ENCODE results near the gene CCNK.

Gene CCNK

DNA sequence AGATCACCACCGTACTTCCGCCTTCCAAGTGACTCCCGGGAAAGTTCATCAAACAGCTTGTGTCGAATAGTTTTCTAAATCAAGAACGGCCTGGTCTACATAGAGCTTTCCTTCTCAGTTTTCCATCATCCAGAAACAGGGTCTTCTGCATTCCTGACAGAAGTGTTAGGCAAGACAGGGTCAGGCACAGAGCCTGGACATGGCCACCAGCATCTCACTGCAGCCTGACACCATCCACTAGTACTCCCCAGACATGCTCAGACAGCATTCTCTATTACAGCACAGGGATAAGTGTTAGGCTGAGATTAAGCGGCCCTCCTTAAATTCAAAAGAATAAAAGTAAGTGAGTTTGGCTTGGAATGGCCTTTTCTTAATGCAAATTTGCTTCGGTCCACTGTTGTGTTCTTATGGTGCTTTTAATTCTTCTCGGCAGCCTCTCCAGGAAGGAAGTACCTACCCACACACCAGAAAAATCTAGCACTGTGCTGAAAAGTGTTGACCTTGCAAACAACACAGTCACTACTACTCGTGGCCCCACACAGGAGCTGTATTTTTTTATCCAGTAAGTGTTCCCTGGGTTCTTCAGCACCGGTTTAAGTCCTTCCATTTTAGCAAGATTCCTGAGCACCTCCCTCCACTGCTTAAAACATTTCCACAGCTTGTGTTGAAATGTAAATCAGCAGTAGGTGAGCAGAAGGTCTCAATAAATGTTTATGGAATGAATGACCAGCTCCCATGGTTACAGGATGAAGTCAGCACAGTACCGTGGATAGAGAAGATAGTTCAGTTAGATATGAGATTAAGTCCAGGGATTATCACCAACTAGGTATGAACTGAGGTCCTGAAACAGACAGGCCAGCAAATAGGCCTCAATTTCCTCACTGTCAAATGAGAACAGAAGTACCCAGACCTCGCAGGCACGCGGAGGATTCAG, 44.7 kb upstream of the CCNK start:
- H3K79me2 ChIP-seq (ENCODE audit: insufficient read depth, low read depth) = no peaks in the 10 kb centered on the region
- H3K4me1 ChIP-seq (ENCODE audit: low read depth, poor library complexity, severe bottlenecking) = no peaks in the 10 kb centered on the region
- no peaks in the 10 kb centered on the region for H4K20me1 ChIP-seq (ENCODE audit: insufficient read depth)
- TF ChIP-seq, protein P1, sequence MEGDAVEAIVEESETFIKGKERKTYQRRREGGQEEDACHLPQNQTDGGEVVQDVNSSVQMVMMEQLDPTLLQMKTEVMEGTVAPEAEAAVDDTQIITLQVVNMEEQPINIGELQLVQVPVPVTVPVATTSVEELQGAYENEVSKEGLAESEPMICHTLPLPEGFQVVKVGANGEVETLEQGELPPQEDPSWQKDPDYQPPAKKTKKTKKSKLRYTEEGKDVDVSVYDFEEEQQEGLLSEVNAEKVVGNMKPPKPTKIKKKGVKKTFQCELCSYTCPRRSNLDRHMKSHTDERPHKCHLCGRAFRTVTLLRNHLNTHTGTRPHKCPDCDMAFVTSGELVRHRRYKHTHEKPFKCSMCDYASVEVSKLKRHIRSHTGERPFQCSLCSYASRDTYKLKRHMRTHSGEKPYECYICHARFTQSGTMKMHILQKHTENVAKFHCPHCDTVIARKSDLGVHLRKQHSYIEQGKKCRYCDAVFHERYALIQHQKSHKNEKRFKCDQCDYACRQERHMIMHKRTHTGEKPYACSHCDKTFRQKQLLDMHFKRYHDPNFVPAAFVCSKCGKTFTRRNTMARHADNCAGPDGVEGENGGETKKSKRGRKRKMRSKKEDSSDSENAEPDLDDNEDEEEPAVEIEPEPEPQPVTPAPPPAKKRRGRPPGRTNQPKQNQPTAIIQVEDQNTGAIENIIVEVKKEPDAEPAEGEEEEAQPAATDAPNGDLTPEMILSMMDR (conservative IDR thresholded peaks at IDR 0.05; ENCODE audit: low read depth, low read length) = no peak
- no peaks in the 10 kb centered on the region for H3K36me3 ChIP-seq (ENCODE audit: insufficient read depth)
- no peak overlapping the region for H3K27ac ChIP-seq
- no peak overlapping the region for H3K9ac ChIP-seq
- H3K4me3 ChIP-seq (IDR thresholded peaks at IDR 0.05; ENCODE audit: insufficient read depth, low read depth, low read length) = no peak overlapping the region
- no peaks in the 10 kb centered on the region for H3K27me3 ChIP-seq (ENCODE audit: insufficient read depth, low read depth)
- H2AFZ ChIP-seq (ENCODE audit: low read depth) = no peak overlapping the region
- no peak overlapping the region for H3K4me2 ChIP-seq

DNA sequence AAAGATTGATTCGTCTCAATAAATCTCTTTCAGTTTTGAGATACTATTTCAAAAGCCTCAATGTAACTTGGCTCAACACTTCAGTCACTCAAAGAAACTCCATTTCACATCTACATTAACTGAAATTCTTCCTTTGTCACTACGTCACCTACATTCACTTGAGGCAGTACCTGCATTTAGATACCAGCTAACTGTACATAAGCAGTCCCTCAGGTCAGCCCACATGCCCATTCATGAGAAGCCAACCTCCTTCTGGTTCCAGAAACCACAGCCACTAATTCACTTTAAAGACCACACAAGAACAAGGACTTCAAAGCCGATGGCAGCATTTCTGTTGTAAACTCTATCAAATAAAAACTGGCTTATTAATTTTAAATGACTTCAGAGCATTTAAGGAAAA, 43.5 kb upstream of the CCNK start:
- Histone ChIP-seq H3K36me3 (ENCODE audit: insufficient read depth) (no peaks in the 10 kb centered on the region), H3K4me2 (no peak overlapping the region), H3K27me3 (ENCODE audit: insufficient read depth, low read depth) (no peaks in the 10 kb centered on the region), H2AFZ (ENCODE audit: low read depth) (no peak overlapping the region), H3K4me3 (IDR thresholded peaks at IDR 0.05; ENCODE audit: insufficient read depth, low read depth, low read length) (no peak overlapping the region), H3K27ac (no peak overlapping the region), H3K4me1 (ENCODE audit: low read depth, poor library complexity, severe bottlenecking) (no peaks in the 10 kb centered on the region), H3K79me2 (ENCODE audit: insufficient read depth, low read depth) (no peaks in the 10 kb centered on the region), H3K9ac (no peak overlapping the region), H4K20me1 (ENCODE audit: insufficient read depth) (no peaks in the 10 kb centered on the region)
- TF ChIP-seq, protein P1 (conservative IDR thresholded peaks at IDR 0.05; ENCODE audit: low read depth, low read length) = no peak

DNA sequence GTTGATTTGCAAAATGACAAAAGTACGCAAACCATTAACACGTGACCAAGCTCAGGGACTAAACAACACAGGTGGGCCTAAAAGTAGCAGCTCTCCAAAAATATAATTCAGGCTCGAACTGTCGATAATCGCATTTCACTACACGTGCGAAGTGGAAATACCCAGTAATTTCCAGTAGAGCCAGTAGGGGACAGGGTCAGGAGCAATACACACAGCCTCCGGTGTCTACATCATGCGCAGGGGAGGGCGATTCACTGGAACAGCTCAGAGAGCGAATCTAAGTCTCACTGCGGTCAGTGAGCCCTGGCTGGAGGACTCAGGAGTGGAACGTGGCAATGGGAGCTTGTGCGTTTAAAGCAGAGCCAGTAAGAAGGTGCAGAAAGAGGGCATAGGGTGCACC, 40.9 kb upstream of the CCNK start:
- no peaks in the 10 kb centered on the region for H3K27me3 ChIP-seq (ENCODE audit: insufficient read depth, low read depth)
- no peak overlapping the region for H3K27ac ChIP-seq
- TF ChIP-seq, protein P1 (conservative IDR thresholded peaks at IDR 0.05; ENCODE audit: low read depth, low read length) = no peak
- H3K9ac ChIP-seq = no peak overlapping the region
- H4K20me1 ChIP-seq (ENCODE audit: insufficient read depth) = no peaks in the 10 kb centered on the region
- no peak overlapping the region for H3K4me3 ChIP-seq (IDR thresholded peaks at IDR 0.05; ENCODE audit: insufficient read depth, low read depth, low read length)
- no peak overlapping the region for H3K4me2 ChIP-seq
- H2AFZ ChIP-seq (ENCODE audit: low read depth) = no peak overlapping the region
- H3K79me2 ChIP-seq (ENCODE audit: insufficient read depth, low read depth) = no peaks in the 10 kb centered on the region
- H3K4me1 ChIP-seq (ENCODE audit: low read depth, poor library complexity, severe bottlenecking) = no peaks in the 10 kb centered on the region
- no peaks in the 10 kb centered on the region for H3K36me3 ChIP-seq (ENCODE audit: insufficient read depth)

DNA sequence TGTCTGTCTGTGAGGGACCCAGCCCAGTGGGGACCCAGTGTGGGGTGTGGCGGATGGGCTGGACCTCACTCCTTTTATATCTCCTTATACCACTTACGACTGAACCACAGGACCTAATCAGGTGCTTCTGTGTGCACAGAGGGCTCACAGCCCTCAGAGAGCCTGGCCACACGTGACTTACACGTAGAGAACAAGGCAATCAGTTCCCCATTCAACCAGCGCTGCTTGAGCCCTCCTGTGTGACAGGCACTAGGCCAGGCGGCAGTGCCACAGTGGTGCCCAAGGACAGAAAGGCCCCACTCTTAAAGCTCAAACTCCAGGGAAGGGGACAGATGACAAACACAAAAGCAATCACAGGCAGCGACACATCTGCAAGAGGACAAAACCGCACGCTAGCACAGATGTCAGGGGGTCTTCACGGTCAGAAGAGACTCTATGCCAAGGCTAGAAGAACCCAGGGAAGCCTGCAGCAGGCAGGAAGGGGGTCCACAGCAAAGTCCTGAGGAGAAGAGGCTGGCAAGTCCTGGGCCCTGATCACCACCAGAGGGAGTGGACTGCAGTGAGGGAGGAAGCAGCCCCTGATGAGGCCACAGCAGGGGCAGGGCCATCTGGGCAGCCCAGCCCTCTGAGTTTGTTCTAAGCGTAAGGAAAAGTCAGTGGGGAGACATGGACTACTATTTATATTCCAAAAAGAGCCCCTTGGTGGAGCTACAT, 39.9 kb upstream of the CCNK start:
- Histone ChIP-seq H3K79me2 (ENCODE audit: insufficient read depth, low read depth) (no peaks in the 10 kb centered on the region), H3K9ac (no peak overlapping the region), H3K4me1 (ENCODE audit: low read depth, poor library complexity, severe bottlenecking) (no peaks in the 10 kb centered on the region), H3K36me3 (ENCODE audit: insufficient read depth) (no peaks in the 10 kb centered on the region), H2AFZ (ENCODE audit: low read depth) (no peak overlapping the region), H3K27me3 (ENCODE audit: insufficient read depth, low read depth) (no peaks in the 10 kb centered on the region), H4K20me1 (ENCODE audit: insufficient read depth) (no peaks in the 10 kb centered on the region), H3K4me2 (no peak overlapping the region), H3K4me3 (IDR thresholded peaks at IDR 0.05; ENCODE audit: insufficient read depth, low read depth, low read length) (no peak overlapping the region), H3K27ac (no peak overlapping the region)
- TF ChIP-seq, protein P1 (conservative IDR thresholded peaks at IDR 0.05; ENCODE audit: low read depth, low read length) = no peak
